HuH-7 (cell line): ENCODE data around the gene XDH.
A peak's percentile ranks its signal among the peaks of the same experiment; 100 is the strongest.

Experiments
- DNase-seq: peaks from one replicate; pipeline ENCODE4 v3.0.0; 2011; ENCODE audit warnings: low spot score

The XDH gene

GRCh38 chr2:31365348-31365747, 49.2 kb downstream of the XDH start:
- no peak for DNase-seq

GRCh38 chr2:31363956-31364750, 50.4 kb downstream of the XDH start:
- no peak for DNase-seq

DNA sequence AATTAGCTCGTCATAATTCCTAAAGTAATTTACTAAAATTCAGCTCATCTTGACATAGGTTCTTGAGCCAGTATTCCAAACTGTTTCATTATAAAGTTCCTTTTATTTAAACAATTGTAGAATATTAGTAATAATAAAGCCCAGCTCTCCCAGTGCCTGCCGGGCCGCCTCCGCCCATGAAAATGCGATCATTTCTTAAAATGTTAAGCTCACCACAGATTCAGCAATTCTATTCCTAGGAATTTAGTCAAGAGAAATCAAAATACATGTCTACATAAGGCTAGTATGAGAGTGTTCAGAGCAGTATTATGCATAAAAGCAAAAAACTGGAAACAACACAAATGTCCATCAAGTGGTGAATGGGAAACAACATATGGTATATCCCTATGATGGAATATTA, 52.0 kb downstream of the XDH start:
- DNase-seq = no peak

DNA sequence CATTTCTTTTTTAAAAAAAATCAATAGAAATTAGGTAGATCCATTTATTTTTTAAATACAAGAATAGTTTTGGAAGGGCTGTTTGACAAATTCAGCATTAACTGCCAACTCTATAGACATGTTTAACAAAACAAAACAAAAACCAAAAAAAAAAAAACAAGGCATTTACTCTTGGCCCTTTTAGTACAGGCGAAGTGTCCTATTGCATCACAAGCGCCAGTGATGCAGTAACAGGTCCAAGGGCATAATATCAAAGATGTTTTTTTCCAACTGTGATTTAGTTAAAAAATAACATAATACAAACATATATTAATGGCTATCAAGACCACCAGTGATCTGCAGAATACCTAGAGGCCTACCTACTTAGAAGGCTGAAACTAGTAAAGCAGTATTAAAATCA, 55.3 kb downstream of the XDH start:
- DNase-seq = no peak

DNA sequence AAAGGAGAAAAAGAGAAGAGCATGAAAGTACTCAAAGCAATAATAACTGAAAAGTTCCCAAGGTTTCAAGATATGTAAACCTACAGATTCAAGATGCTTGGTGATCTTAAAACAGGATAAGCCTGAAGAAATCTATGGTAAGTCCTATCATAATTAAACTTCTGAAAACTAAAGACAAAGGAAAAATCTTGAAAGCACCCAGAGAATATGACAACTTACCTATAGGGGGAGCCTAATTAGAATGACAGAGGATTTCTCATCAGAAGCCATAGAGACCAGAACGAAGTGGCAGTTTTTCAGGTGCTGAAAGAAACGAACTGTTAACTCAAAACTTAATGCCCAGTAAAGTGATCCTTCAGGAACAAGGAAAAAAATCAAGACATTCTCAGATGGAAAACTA, 59.7 kb downstream of the XDH start:
- DNase-seq = peak; percentile 16

DNA sequence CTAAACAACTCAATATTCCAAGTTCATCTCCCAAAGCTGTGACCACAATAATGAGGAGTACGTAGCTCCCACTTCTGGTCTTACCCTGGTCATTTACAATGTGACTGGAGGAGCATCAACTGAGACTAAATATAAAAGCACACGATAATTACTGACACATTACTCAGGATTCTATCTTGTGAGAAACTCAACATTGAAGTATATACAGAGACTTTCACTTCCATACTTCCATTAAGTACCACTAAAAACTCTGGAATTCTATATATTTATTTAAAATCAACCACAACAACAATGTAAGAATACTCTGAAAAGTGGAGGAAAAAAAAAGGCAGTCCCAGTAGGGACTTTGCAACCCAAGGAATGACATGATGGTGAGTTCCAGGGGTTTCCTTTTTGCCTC, 61.4 kb downstream of the XDH start:
- DNase-seq = no peak

DNA sequence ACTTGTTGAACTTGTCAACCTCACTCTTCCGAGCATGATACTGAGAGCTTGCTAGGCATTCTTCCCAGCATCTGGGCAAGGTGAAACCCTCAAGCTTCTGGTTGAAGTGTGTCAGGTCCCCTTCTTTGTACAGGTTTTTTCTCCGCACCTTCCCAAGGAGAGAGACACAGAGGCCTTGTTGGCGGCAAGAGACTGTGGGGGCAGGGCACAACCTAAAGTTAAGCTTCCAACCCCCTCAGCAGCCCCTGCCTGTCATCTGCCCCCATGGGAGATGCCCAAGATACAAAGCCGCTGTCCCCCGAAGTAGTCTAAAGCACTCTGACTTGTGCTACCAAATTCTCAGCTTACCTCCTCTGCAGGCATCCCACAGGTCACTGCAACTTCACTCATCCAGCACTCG, 64.9 kb downstream of the XDH start:
- DNase-seq = no peak

- no peak for DNase-seq
These were observed 65.4 kb downstream of the XDH start for GRCh38 chr2:31349160-31349559.

DNA sequence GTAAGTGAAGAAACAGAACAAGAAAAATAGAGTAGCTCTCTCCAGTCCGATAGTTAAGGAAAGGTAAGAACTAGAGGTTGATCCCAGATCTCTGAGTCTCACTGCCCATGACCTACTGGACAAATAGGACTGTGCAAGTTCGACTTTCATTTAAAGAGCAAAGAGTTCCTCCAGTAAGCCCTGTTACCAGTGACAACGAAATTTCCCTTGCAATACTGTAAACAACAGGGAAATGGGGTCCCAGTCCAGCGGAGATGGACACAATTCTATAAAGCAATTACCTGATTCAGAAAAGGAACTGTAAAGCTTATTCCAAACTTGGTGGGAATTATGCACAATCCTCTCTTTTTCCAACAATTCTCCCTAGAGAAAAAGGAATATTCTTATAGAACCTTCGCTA, 65.9 kb downstream of the XDH start:
- DNase-seq = no peak

DNA sequence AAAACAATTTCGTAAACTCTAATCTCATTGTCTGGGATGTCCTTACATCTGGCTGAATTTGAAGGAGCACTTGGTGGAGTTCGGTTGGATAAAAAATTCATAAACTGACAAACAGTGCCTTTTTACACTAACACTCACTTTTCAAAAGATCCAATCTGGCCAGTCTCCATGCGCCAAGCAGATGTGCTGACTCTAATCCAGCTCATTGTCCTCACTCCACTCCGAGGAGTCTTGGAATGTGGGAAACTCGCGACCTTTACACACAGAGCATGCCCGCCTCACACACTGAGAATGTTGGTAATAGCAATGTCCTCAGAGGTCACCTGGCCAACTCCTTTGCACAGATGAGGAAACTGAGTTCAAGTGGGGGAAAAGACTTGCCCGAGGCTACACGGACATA, 66.8 kb downstream of the XDH start:
- DNase-seq = no peak

DNA sequence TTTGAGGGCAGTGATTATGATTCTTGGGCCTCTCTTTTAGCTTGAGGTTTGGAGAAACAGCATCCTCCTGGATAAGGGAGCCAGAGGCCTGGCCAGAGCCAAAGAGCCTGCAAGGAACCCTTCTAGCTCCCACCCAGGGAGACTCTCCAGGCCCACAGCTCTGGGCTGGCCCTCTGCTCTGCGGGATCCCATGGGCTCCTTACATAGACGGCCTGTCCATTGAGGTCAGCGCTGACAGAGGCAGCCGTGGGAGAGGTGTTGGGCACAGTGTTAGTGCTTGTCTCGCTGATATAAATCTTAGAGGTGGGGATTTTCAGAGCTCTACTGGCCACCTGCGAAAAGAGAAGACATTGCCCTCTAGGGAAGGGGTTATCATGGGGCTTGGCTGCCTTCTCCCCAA, 67.2 kb downstream of the XDH start:
- no peak for DNase-seq

DNA sequence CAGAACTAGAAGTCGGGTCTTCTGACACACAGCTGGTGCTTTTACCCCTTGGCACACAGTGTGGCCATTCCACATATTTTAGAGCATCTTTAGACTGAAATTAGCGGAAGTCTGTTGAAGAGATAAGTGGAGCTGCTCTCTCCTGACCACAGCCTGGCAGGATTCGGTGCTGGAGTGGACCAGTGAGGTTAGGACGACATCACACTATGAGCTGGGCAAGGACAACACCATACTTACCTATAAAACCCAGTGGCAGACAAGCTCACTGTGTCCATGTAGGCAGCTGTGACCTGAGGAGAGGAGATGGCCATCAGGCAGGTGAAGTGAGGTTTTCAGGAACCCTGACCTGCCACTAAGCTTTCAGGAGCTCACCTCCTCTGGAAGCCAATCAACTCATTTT, 70.1 kb downstream of the XDH start:
- DNase-seq = no peak

- no peak for DNase-seq
These were observed 73.2 kb downstream of the XDH start for GRCh38 chr2:31341351-31341750.

- DNase-seq = no peak
These were observed 74.8 kb downstream of the XDH start for GRCh38 chr2:31339696-31340095.

- no peak for DNase-seq
These were observed 76.7 kb downstream of the XDH start for GRCh38 chr2:31337860-31338259.

- DNase-seq = no peak
These were observed 77.3 kb downstream of the XDH start for GRCh38 chr2:31337197-31337596.

- no peak for DNase-seq
These were observed 78.5 kb downstream of the XDH start for GRCh38 chr2:31335921-31336585.

DNA sequence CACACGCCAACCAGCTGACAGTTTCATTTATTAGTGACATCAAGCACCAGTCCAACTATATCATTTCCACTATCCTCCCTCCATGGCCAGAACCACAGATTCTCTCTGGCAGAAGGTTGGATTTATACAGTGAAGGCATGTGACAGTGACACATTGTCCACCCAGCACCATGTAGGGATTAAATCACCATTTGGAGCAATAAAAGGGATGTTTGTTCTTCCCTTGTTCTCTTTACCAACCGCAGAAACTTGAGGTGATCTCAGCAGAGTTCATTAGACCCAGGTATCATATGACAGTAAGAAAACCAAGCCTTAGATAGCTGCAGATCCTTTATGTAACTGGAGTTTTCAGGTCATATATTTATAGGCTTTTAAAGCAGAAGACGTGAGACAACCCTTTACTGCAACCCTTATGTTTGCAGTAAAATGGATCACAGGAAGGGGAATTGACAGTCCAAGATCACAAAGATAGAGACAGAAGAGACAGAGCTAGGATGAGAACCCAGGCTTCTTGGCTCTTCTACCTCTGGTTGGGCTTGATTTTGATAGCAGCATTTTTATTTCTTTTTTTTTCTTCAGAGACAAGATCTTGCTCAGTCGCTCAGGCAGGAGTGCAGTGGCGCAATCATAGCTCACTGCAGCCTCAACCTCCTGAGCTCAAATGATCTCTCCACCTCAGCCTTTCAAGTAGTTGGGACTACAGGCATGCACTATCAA, 80.1 kb downstream of the XDH start:
- no peak for DNase-seq

- peak; percentile 45 for DNase-seq
These were observed 80.9 kb downstream of the XDH start for GRCh38 chr2:31333527-31334183.

- no peak for DNase-seq
These were observed 81.5 kb downstream of the XDH start for GRCh38 chr2:31333046-31333445.

DNA sequence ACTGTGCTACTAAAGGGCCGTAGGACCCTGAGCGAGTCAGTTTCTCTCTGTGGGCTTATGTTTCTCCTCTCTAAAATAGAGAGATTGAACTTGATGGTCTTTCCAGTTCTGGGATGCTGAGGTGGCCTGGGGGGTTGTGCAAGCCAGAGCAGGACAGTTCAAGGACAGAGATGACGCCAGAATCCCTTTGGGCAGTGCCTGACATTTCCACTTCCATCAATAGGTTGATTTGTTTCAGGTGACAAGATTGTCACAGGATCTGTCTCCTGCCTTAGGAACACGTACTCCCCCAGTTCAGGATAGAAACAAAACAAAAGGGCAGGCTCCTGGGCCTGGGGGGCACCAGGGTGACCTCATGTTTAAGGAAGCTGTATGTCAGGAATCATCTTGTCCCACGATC, 82.0 kb downstream of the XDH start:
- no peak for DNase-seq

- no peak for DNase-seq
These were observed 83.4 kb downstream of the XDH start for GRCh38 chr2:31331156-31331555.
